PC-9 (cell line): Measurements from ENCODE around the gene DDR2.

ENCODE experiments used
- EZH2 ChIP-seq: fragments of 200-600 bp; sonication (generic); IDR thresholded peaks from 2 replicates; pipeline ENCODE4 v1.8.0; 2017; ENCODE audit warnings: antibody characterized with exemption, low read depth
- TF ChIP-seq, protein P1 (sequence below): fragments of 200-600 bp; sonication (generic); conservative IDR thresholded peaks from 2 replicates; pipeline ENCODE4 v1.6.1; 2017; ENCODE audit warnings: mixed run types, antibody characterized with exemption, mild to moderate bottlenecking, moderate library complexity

DNA sequence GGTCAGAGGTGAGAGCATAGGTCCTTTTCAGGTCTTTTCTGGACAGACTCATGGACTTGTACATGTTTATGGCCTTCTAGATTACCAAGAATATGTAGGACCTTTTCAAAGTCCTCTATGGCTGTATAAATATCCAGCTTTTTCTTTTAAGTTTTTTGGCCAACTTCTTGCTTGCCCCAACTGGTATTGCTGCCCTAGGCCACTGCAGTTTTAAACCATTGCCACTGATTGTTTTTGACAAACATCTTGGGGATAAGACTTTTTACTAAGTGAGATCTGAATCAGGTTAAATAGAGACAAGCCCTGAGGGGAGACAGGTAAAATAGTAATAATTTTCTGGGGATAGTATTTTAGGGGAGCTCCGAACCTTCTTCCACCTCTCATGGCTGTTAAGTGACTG lies 14.8 kb upstream of the DDR2 start:
- TF ChIP-seq, protein P1, sequence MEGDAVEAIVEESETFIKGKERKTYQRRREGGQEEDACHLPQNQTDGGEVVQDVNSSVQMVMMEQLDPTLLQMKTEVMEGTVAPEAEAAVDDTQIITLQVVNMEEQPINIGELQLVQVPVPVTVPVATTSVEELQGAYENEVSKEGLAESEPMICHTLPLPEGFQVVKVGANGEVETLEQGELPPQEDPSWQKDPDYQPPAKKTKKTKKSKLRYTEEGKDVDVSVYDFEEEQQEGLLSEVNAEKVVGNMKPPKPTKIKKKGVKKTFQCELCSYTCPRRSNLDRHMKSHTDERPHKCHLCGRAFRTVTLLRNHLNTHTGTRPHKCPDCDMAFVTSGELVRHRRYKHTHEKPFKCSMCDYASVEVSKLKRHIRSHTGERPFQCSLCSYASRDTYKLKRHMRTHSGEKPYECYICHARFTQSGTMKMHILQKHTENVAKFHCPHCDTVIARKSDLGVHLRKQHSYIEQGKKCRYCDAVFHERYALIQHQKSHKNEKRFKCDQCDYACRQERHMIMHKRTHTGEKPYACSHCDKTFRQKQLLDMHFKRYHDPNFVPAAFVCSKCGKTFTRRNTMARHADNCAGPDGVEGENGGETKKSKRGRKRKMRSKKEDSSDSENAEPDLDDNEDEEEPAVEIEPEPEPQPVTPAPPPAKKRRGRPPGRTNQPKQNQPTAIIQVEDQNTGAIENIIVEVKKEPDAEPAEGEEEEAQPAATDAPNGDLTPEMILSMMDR, result no peak
- no peak for TF ChIP-seq EZH2
